HG03060 (cell line): ENCODE measurements around the gene CDK13.
"Not testable (repeated sequence)": the region's sequence is repeated elsewhere in the genome, so short reads cannot be mapped to it uniquely, and the experiment has no call there.

Source experiments
- ATAC-seq: cut with Tn5 transposase; IDR thresholded peaks from one replicate; pipeline ENCODE4 v1.9.1; 2021; ENCODE audit warnings: low read depth, moderate number of reproducible peaks; ENCODE audit not compliant: unreplicated experiment

The CDK13 gene

DNA sequence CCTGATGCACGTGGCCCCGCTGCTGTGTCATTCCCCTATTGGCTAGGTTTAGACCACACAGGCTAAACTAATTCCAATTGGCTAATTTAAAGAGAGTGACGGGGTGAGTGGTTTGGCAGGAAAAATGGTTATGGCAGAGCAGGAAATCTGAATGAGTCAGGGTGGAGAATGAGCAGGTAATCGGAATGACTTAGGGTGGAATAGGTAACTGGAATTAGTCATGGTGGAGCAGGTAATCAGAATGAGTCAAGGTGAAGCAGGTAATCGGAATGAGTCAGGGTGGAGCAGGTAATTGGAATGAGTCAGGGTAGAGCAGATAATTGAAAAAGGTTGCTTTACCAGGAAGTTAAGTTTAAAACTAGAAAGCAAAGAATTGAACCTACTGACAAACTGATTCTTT is 191.9 kb downstream of the CDK13 start:
- ATAC-seq = not testable (repeated sequence)

DNA sequence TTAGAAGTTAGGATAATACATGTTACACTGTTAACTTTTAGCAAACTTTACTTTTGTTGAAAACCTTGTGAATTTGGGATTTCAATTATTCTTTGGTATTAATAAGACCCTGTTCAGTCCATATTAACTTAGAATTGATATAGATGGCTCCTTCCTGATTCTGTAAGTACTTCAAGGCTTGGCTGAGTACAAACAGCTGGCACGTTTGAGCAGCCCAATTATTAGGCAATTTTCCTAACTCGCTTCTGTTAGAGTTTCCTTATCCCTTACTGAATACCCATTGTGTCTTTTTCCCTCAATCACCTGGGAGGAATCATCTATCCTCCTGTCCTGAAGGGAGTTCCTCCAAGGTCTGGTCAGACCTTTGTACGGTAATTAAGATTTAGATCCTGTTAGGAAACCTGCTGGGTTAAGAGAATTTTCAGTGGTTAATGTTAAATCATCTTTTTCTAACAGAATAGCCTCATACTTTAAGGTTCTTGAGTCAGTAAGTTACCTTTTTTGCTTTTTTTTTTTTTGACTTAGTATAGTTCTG is 195.6 kb downstream of the CDK13 start:
- not testable (repeated sequence) for ATAC-seq

DNA sequence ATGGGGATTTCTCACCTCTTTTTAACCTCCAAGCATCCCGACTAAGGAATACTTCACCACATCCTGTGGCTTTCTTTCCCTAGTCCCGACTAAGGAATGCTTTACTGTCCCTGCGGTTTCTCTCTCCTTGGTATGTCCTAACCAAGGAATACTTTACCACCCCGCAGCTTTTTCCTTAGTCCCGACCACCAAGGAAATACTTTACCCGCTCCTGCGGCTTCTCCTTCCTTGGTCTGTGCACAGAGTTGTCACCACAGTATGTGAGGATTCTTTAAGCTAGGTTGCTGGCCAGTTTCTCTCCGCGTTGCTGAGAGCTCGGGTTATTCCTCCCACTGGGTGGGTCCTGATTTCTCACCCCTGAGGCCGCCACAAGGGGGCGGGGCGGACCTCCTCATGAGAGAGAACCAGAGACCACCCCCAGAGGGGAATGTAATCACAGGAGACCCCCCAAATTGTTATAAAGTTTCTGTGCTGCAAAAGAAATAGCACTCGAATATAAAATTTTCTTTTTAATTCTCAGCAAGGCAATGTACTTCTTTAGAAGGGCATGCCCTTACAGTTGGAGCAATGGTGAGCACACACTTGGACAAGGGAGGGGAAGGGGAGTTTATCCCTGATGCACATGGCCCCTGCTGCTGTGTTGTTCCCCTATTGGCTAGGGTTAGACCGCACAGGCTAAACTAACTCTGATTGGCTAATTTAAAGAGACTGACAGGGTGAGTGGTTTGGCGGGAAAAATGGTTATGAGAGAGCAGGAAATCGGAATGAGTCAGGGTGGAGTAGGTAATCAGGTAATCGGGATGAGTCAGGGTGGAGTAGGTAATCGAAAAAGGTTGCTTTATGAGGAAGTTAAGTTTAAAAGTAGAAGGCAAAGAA is 197.6 kb downstream of the CDK13 start:
- no peak for ATAC-seq

- ATAC-seq = not testable (repeated sequence)
These were observed 198.2 kb downstream of the CDK13 start for GRCh38 chr7:40148247-40148580.

DNA sequence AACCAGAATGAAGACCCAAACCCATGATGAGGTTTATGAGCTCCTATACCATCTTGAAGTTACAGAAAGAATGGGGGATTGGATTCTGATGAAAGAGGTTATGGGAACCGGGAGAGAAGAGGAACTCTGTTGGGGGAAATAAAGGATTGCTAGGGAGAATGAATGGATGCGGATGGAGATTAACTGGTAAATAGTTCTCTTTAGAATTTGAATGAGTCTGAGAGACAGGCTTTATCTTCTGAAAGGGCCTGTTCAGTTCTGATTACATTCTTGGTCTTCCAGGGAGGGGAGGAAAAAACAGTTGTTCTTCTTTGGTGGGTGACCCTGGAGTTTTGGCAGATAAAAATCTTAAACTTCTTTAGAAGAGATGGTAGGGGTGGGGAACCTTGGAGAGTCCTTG is 198.6 kb downstream of the CDK13 start:
- ATAC-seq = no peak
